ENCODE data around the gene TIMMDC1.

GRCh38 chr3:119570229-119570628 lies 71.9 kb downstream of the TIMMDC1 start:
- TF ChIP-seq EZH2 (IDR thresholded peaks at IDR 0.05; ENCODE audit: insufficient read depth, poor library complexity, severe bottlenecking) (no peak), EZH2phosphoT487 (IDR thresholded peaks at IDR 0.05; ENCODE audit: insufficient read depth, low read depth) (no peak)

All from GM23248 (cell line).